ENCODE measurements around the gene CCL24. TPM values are rescaled to one million over a fixed set of nuclear protein-coding genes. Genes with fewer than 3 reads are reported as not detected.
"Not testable (repeated sequence)": the region's sequence is repeated elsewhere in the genome, so short reads cannot be mapped to it uniquely, and the experiment has no call there.

CCL24 gene
- total and polyA plus RNA-seq, 7 donors, result 24.4 to 32.8 (median 25.2) TPM; not detected in 4

GRCh38 chr7:75835688-75836285, 22.2 kb upstream of the CCL24 start:
- 91% methylated on average over 29 of the region's 29 CpGs for WGBS, 2 donors
- H3K4me3 ChIP-seq, result no peak overlapping the region
- H3K4me1 ChIP-seq, result no peaks in the 10 kb centered on the region
- no peaks in the 10 kb centered on the region for H3K36me3 ChIP-seq
- intact Hi-C loops (cut with DNase I), result no loop called here
- no peaks in the 10 kb centered on the region for H3K9me3 ChIP-seq
- no peaks in the 10 kb centered on the region for H3K27me3 ChIP-seq
- TF ChIP-seq EP300 (IDR thresholded peaks at IDR 0.05), result no peak
- TF ChIP-seq POLR2A (IDR thresholded peaks at IDR 0.05), result no peak
- no peak for TF ChIP-seq CTCF (IDR thresholded peaks at IDR 0.05)
- no peak for TF ChIP-seq POLR2AphosphoS5 (IDR thresholded peaks at IDR 0.05)
- no peak for DNase-seq
- no peak overlapping the region for H3K27ac ChIP-seq

DNA sequence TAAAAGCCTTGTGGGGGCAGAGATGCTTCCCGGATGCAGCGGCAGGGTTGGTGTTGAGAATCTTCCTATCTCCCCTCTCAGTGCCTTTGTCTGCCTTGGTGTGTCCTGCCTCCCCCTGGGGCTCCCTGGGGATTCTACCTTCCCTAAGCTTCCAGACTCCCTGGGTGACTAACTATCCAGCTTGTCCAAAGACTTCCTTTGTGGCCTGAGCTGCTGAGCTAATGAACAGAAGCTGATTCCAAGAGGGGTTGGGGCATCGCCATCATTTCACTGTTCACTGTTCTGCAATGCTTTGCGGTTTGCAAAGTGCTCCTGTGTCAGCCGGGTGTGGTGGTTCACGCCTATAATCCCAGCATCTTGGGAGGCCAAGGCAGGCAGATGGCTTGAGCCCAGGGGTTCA, 20.1 kb upstream of the CCL24 start:
- WGBS, 2 donors, result 70 to 80% methylated on average over 6 of the region's 6 CpGs
- H3K27ac ChIP-seq; H3K9me3 ChIP-seq; H3K4me1 ChIP-seq; intact Hi-C loops (cut with DNase I); DNase-seq; H3K4me3 ChIP-seq; H3K36me3 ChIP-seq; H3K27me3 ChIP-seq: not testable (repeated sequence)

- WGBS, 2 donors, result 92 to 98% methylated on average over 6 of the region's 6 CpGs
- H3K36me3 ChIP-seq, result no peaks in the 10 kb centered on the region
- no peak overlapping the region for H3K4me3 ChIP-seq
- H3K9me3 ChIP-seq, result no peaks in the 10 kb centered on the region
- H3K4me1 ChIP-seq, result no peaks in the 10 kb centered on the region
- no peak for TF ChIP-seq POLR2A (IDR thresholded peaks at IDR 0.05)
- TF ChIP-seq EP300 (IDR thresholded peaks at IDR 0.05), result no peak
- no peak for TF ChIP-seq CTCF (IDR thresholded peaks at IDR 0.05)
- TF ChIP-seq POLR2AphosphoS5 (IDR thresholded peaks at IDR 0.05), result no peak
- DNase-seq, result no peak
- H3K27me3 ChIP-seq, result no peaks in the 10 kb centered on the region
- no peak overlapping the region for H3K27ac ChIP-seq
- intact Hi-C loops (cut with DNase I), result no loop called here
These were observed 17.4 kb upstream of the CCL24 start for GRCh38 chr7:75830978-75831377.

DNA sequence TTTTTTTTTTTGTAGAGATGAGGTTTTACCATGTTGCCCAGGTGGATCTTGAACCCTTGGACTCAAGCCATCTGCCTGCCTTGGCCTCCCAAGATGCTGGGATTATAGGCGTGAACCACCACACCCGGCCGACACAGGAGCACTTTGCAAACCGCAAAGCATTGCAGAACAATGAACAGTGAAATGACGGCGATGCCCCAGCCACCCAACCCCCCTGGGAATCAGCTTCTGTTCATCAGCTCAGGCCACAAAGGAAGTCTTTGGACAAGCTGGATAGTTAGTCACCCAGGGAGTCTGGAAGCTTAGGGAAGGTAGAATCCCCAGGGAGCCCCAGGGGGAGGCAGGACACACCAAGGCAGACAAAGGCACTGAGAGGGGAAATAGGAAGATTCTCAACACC, 16.1 kb upstream of the CCL24 start:
- intact Hi-C loops (cut with DNase I); H3K36me3 ChIP-seq; H3K27ac ChIP-seq; H3K9me3 ChIP-seq; H3K27me3 ChIP-seq; H3K4me1 ChIP-seq; H3K4me3 ChIP-seq; DNase-seq: not testable (repeated sequence)
- WGBS, 2 donors, result 18 to 52% methylated on average over 6 of the region's 6 CpGs

GRCh38 chr7:75823198-75823910, 9.7 kb upstream of the CCL24 start:
- Histone ChIP-seq H3K9me3 (no peaks in the 10 kb centered on the region), H3K4me3 (no peak overlapping the region), H3K27me3 (no peaks in the 10 kb centered on the region), H3K27ac (no peak overlapping the region), H3K36me3 (no peaks in the 10 kb centered on the region), H3K4me1 (no peaks in the 10 kb centered on the region)
- no peak for DNase-seq
- TF ChIP-seq POLR2AphosphoS5 (IDR thresholded peaks at IDR 0.05) (no peak), CTCF (IDR thresholded peaks at IDR 0.05) (no peak), EP300 (IDR thresholded peaks at IDR 0.05) (no peak), POLR2A (IDR thresholded peaks at IDR 0.05) (no peak)
- 23 to 62% methylated on average over 9 of the region's 9 CpGs for WGBS, 2 donors
- intact Hi-C loops (cut with DNase I), result no loop called here

GRCh38 chr7:75820688-75821087, 7.1 kb upstream of the CCL24 start:
- TF ChIP-seq EP300 (IDR thresholded peaks at IDR 0.05), result no peak
- TF ChIP-seq CTCF (IDR thresholded peaks at IDR 0.05), result no peak
- no peak for TF ChIP-seq POLR2A (IDR thresholded peaks at IDR 0.05)
- no peak for TF ChIP-seq POLR2AphosphoS5 (IDR thresholded peaks at IDR 0.05)
- H3K27me3 ChIP-seq, result no peaks in the 10 kb centered on the region
- DNase-seq, result no peak
- no peaks in the 10 kb centered on the region for H3K9me3 ChIP-seq
- WGBS, 2 donors, result 91 to 97% methylated on average over 1 of the region's 1 CpG
- intact Hi-C loops (cut with DNase I), result no loop called here
- no peak overlapping the region for H3K4me3 ChIP-seq
- no peaks in the 10 kb centered on the region for H3K36me3 ChIP-seq
- H3K27ac ChIP-seq, result no peak overlapping the region
- H3K4me1 ChIP-seq, result no peaks in the 10 kb centered on the region
